SK-N-SH (cell line): ENCODE results near the gene SETD3. TPM values are rescaled to one million over a fixed set of nuclear protein-coding genes. Genes with fewer than 3 reads are reported as not detected.

Source experiments
- CTCF ChIA-PET: fragments of 300-600, 350-600 bp; formaldehyde crosslinking; extraction: SDS; loops from one replicate; lab custom pipeline; 2021; lab: Yijun Ruan, JAX
- POLR2A ChIA-PET: fragments of 350-600 bp; sonication (Branson Sonifier 250); formaldehyde crosslinking; extraction: SDS; loops from one replicate; lab custom pipeline; 2020; ENCODE audit warnings: antibody characterized with exemption, inconsistent platforms; lab: Yijun Ruan, JAX
- DNase-seq: peaks from one replicate; pipeline ENCODE4 v3.0.0; 2012
- H2AFZ ChIP-seq: fragments of 200-600 bp; sonication (generic); 2 replicates; pipeline ENCODE4 v1.8.1; 2016; ENCODE audit warnings: antibody characterized with exemption, mild to moderate bottlenecking, low read depth
- H3F3A ChIP-seq: fragments of 200-600 bp; sonication (generic); replicated peaks from 2 replicates; pipeline ENCODE3; 2016; ENCODE audit warnings: antibody characterized with exemption, mild to moderate bottlenecking; ENCODE audit not compliant: insufficient read depth
- H3K27ac ChIP-seq, 2 experiments: fragments of 200-500 bp in 1 of 2; fragments of 200-600 bp in 1 of 2; sonication (Bioruptor generic) in 1 of 2; sonication (generic), shearing (Covaris generic) in 1 of 2; 2 replicates each; pipeline versions ENCODE4 v1.5.1 to v1.6.1; 2014 to 2016; ENCODE audit warnings: low read depth in 2 of 2, inconsistent platforms in 1 of 2, low read length in 1 of 2, mild to moderate bottlenecking in 1 of 2, mixed read lengths in 1 of 2
- H3K27me3 ChIP-seq: fragments of 200-600 bp; sonication (generic), shearing (Covaris generic); 2 replicates; pipeline ENCODE4 v1.6.1; 2016; ENCODE audit warnings: mixed run types; ENCODE audit not compliant: insufficient read depth
- H3K36me3 ChIP-seq, 2 experiments: fragments of 200-500 bp in 1 of 2; fragments of 200-600 bp in 1 of 2; sonication (Bioruptor generic) in 1 of 2; sonication (generic) in 1 of 2; replicated peaks in 1 of 2; 2 replicates each; pipeline versions ENCODE3 to v1.5.1; 2014 to 2016; ENCODE audit warnings: low read length in 1 of 2, mild to moderate bottlenecking in 1 of 2; ENCODE audit not compliant: insufficient read depth in 2 of 2, control insufficient read depth in 1 of 2
- H3K4me1 ChIP-seq, 2 experiments: fragments of 200-500 bp in 1 of 2; fragments of 200-600 bp in 1 of 2; sonication (Bioruptor generic) in 1 of 2; sonication (generic), shearing (Covaris generic) in 1 of 2; 2 replicates each; pipeline versions ENCODE4 v1.5.1 to v1.6.1; 2014 to 2016; ENCODE audit warnings: low read depth in 1 of 2, low read length in 1 of 2, mixed run types in 1 of 2; ENCODE audit not compliant: insufficient read depth in 2 of 2, control insufficient read depth in 1 of 2
- H3K4me2 ChIP-seq: fragments of 200-600 bp; sonication (generic), shearing (Covaris generic); 2 replicates; pipeline ENCODE4 v1.6.1; 2017; ENCODE audit warnings: mixed run types
- H3K4me3 ChIP-seq, 2 experiments: fragments of 200-500 bp in 1 of 2; fragments of 200-600 bp in 1 of 2; sonication (Bioruptor generic) in 1 of 2; sonication (generic), shearing (Covaris generic) in 1 of 2; 2 replicates each; pipeline versions ENCODE4 v1.5.1 to v1.8.1; 2014 to 2016; ENCODE audit warnings: low read depth in 2 of 2, inconsistent platforms in 1 of 2, low read length in 1 of 2, mild to moderate bottlenecking in 1 of 2, mixed read lengths in 1 of 2, moderate library complexity in 1 of 2
- H3K79me2 ChIP-seq: fragments of 200-600 bp; sonication (generic); 2 replicates; pipeline ENCODE4 v1.8.1; 2017; ENCODE audit warnings: mild to moderate bottlenecking; ENCODE audit not compliant: insufficient read depth
- H3K9ac ChIP-seq: fragments of 200-600 bp; sonication (generic); 2 replicates; pipeline ENCODE4 v1.6.1; 2017; ENCODE audit warnings: mixed run types
- H3K9me2 ChIP-seq: fragments of 200-600 bp; sonication (generic); 2 replicates; pipeline ENCODE4 v1.6.1; 2017; ENCODE audit warnings: mixed run types
- H3K9me3 ChIP-seq: fragments of 200-600 bp; sonication (generic); 2 replicates; pipeline ENCODE4 v1.6.1; 2017; ENCODE audit warnings: mixed run types, mild to moderate bottlenecking, moderate library complexity
- H4K20me1 ChIP-seq: fragments of 200-600 bp; sonication (generic); 2 replicates; pipeline ENCODE4 v1.6.1; 2017; ENCODE audit warnings: mild to moderate bottlenecking, mixed run types; ENCODE audit not compliant: insufficient read depth
- ELF1 ChIP-seq: IDR thresholded peaks from 2 replicates; pipeline ENCODE4 v1.4.0; 2012
- EP300 ChIP-seq, 2 experiments: IDR thresholded peaks; 2 replicates each; pipeline versions ENCODE4 v1.4.0 to v1.6.1; 2012; ENCODE audit warnings: borderline replicate concordance in 1 of 2, low read depth in 1 of 2, low read length in 1 of 2
- FOSL2 ChIP-seq: IDR thresholded peaks from 2 replicates; pipeline ENCODE4 v1.4.0; 2012; ENCODE audit warnings: low read depth, mild to moderate bottlenecking, moderate library complexity, borderline replicate concordance
- FOXJ3 ChIP-seq: sonication (generic); formaldehyde crosslinking; IDR thresholded peaks from 2 replicates; pipeline ENCODE4 v1.5.1; 2020; ENCODE audit warnings: mild to moderate bottlenecking, missing genetic modification reagents
- FOXM1 ChIP-seq: IDR thresholded peaks from 2 replicates; pipeline ENCODE4 v1.4.0; 2012; ENCODE audit warnings: low read depth, mild to moderate bottlenecking
- GATA2 ChIP-seq: sonication (generic); formaldehyde crosslinking; IDR thresholded peaks from 2 replicates; pipeline ENCODE4 v1.5.0; 2020; ENCODE audit warnings: mild to moderate bottlenecking, missing genetic modification reagents
- JUND ChIP-seq: IDR thresholded peaks from 2 replicates; pipeline ENCODE4 v1.4.0; 2012
- MAX ChIP-seq: IDR thresholded peaks from 2 replicates; pipeline ENCODE4 v1.4.0; 2012; ENCODE audit warnings: low read depth
- MXI1 ChIP-seq: IDR thresholded peaks from 2 replicates; pipeline ENCODE4 v1.6.1; 2012; ENCODE audit warnings: mild to moderate bottlenecking, low read depth, low read length, improper control_type of control experiment
- NFIC ChIP-seq: IDR thresholded peaks from 2 replicates; pipeline ENCODE4 v1.4.0; 2012; ENCODE audit warnings: borderline replicate concordance
- RAD21 ChIP-seq: IDR thresholded peaks from 2 replicates; pipeline ENCODE4 v1.6.1; 2012; ENCODE audit warnings: mild to moderate bottlenecking, low read length
- RXRA ChIP-seq: IDR thresholded peaks from 2 replicates; pipeline ENCODE4 v1.4.0; 2012; ENCODE audit warnings: low read depth, mild to moderate bottlenecking, borderline replicate concordance
- SMC3 ChIP-seq: IDR thresholded peaks from 2 replicates; pipeline ENCODE4 v1.6.1; 2012; ENCODE audit warnings: low read depth, low read length, improper control_type of control experiment
- TAF1 ChIP-seq: IDR thresholded peaks from 2 replicates; pipeline ENCODE4 v1.6.1; 2012; ENCODE audit warnings: low read depth, mild to moderate bottlenecking, low read length, moderate library complexity, borderline replicate concordance
- TCF12 ChIP-seq: IDR thresholded peaks from 2 replicates; pipeline ENCODE4 v1.4.0; 2012
- TEAD4 ChIP-seq: IDR thresholded peaks from 2 replicates; pipeline ENCODE4 v1.4.0; 2012; ENCODE audit warnings: mild to moderate bottlenecking, borderline replicate concordance; ENCODE audit not compliant: insufficient read depth
- USF2 ChIP-seq: fragments of 150-350 bp; IDR thresholded peaks from 2 replicates; pipeline ENCODE4 v1.6.1; 2017; ENCODE audit warnings: antibody characterized with exemption, low read length, low read depth, borderline replicate concordance
- YY1 ChIP-seq: IDR thresholded peaks from 2 replicates; pipeline ENCODE4 v1.4.0; 2012; ENCODE audit warnings: low read depth, mild to moderate bottlenecking
- ZBTB33 ChIP-seq: IDR thresholded peaks from 2 replicates; pipeline ENCODE4 v1.4.0; 2012; ENCODE audit warnings: low read depth, borderline replicate concordance
- WGBS: methylation state at CpG from one replicate; pipeline ENCODE4 v1.1.6; 2017; ENCODE audit warnings: low lambda C conversion rate; 5-methylcytosine and 5-hydroxymethylcytosine counted together
- polyA plus RNA-seq, 3 experiments: library from polyadenylated mRNA; depleted of rRNA; stranded (reverse); fragments of >200 nt; gene quantifications; 2 replicates each; pipeline ENCODE4 v1.2.3, GENCODE V29; 2012
- TF ChIP-seq, protein P1 (sequence below): IDR thresholded peaks from 2 replicates; pipeline ENCODE4 v1.4.0; 2012; ENCODE audit warnings: low read depth, borderline replicate concordance

SETD3 gene
- polyA plus RNA-seq, 1 of the 3 experiments (the other 2 are of a cell fraction): 19.1 TPM

DNA sequence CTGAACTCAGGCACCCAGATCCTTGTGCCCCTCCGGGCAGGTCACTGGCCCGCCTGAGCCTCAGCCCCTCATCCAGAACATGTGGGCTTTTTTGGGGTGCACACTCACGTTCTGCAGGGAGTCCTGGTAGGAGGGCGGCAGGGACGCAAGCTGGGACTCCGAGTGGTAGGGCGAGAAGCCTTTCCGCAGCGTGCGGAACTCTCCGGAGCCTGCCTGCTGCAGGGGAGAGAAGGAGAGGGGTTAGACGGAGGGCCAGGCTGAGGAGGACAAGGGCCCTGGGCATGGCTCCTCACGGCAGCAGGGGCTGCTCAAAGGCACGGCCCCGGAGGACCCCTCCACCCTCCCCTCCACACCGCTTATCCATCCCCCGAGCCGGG lies 41.4 kb upstream of the SETD3 start (continued):
- TF ChIP-seq GATA2 (CRISPR knock-in tag) (no peak), USF2 (no peak), RXRA (no peak), MAX (no peak), MXI1 (no peak), JUND (no peak), ZBTB33 (no peak), TCF12 (no peak), FOXM1 (no peak), RAD21 (no peak)
- TF ChIP-seq, protein P1, sequence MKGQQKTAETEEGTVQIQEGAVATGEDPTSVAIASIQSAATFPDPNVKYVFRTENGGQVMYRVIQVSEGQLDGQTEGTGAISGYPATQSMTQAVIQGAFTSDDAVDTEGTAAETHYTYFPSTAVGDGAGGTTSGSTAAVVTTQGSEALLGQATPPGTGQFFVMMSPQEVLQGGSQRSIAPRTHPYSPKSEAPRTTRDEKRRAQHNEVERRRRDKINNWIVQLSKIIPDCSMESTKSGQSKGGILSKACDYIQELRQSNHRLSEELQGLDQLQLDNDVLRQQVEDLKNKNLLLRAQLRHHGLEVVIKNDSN: no peak

GRCh38 chr14:99521176-99522024 lies 40.7 kb upstream of the SETD3 start:
- peaks cover 6% of the 10 kb centered on the region; the same call in 1 of the 2 replicates for H4K20me1 ChIP-seq
- H3K36me3 ChIP-seq: peaks cover 0 to 4% of the 10 kb centered on the region in 2 experiments
- no peaks in the 10 kb centered on the region for H3K9me3 ChIP-seq
- no peaks in the 10 kb centered on the region for H3K27me3 ChIP-seq
- H3K9ac ChIP-seq: no peak overlapping the region
- no peaks in the 10 kb centered on the region for H3F3A ChIP-seq
- 91% methylated on average over 11 of the region's 25 CpGs for WGBS
- H3K27ac ChIP-seq: no peak overlapping the region; a peak in 1 of 4 replicates
- TF ChIP-seq ELF1 (no peak), USF2 (no peak), EP300 (IDR thresholded peaks at IDR 0.05; ENCODE audit: borderline replicate concordance in 1 of 2, low read depth in 1 of 2, low read length in 1 of 2) (no peak), NFIC (no peak), FOSL2 (no peak), ZBTB33 (no peak), TCF12 (no peak), SMC3 (no peak), TEAD4 (no peak), RAD21 (no peak), TAF1 (no peak), YY1 (no peak), FOXJ3 (CRISPR knock-in tag) (no peak)
- TF ChIP-seq, protein P1: no peak
- H3K9me2 ChIP-seq: no peaks in the 10 kb centered on the region
- ChIA-PET POLR2A (no interaction called here), CTCF (interaction anchor here (4.3 kb wide), 1 partner anchor 105 kb away, joined by 28 read pairs; no protein-coding TSS in a partner anchor)
- H2AFZ ChIP-seq: no peak overlapping the region
- peaks cover 32% of the 10 kb centered on the region; the same call in 1 of the 2 replicates for H3K79me2 ChIP-seq
- H3K4me1 ChIP-seq: peaks cover 11 to 47% of the 10 kb centered on the region in 2 experiments; a peak in 3 of 4 replicates
- H3K4me2 ChIP-seq: no peak overlapping the region
- no peak for DNase-seq
- no peak overlapping the region for H3K4me3 ChIP-seq
